HG03521 (cell line): ENCODE data around the gene XPO6.
"Not testable (repeated sequence)": the region's sequence is repeated elsewhere in the genome, so short reads cannot be mapped to it uniquely, and the experiment has no call there.

Source experiments
- ATAC-seq: cut with Tn5 transposase; IDR thresholded peaks from one replicate; pipeline ENCODE4 v1.9.1; 2021; ENCODE audit warnings: mild to moderate bottlenecking, moderate library complexity; ENCODE audit not compliant: unreplicated experiment

XPO6 gene

GRCh38 chr16:28211758-28212531 is at the start of gene XPO6:
TSS of gene XPO6 (minus strand) at chr16:28211965. CDS start at chr16:28211368, 597 bp downstream.
- peak; percentile 88 for ATAC-seq

GRCh38 chr16:28260193-28260592 is 48.4 kb upstream of the XPO6 start:
- no peak for ATAC-seq

GRCh38 chr16:28259781-28260150 is 48.0 kb upstream of the XPO6 start:
- ATAC-seq: no peak

- ATAC-seq: no peak
These were observed 47.5 kb upstream of the XPO6 start for GRCh38 chr16:28259091-28259780.

- ATAC-seq: no peak
These were observed 46.8 kb upstream of the XPO6 start for GRCh38 chr16:28258567-28258966.

GRCh38 chr16:28257256-28257655 is 45.5 kb upstream of the XPO6 start:
- ATAC-seq: no peak

GRCh38 chr16:28255838-28256237 is 44.1 kb upstream of the XPO6 start:
- ATAC-seq: no peak

GRCh38 chr16:28254158-28254557 is 42.4 kb upstream of the XPO6 start:
- ATAC-seq: no peak

- no peak for ATAC-seq
These were observed 39.2 kb upstream of the XPO6 start for GRCh38 chr16:28250999-28251398.

- ATAC-seq: not testable (repeated sequence)
These were observed 37.7 kb upstream of the XPO6 start for GRCh38 chr16:28249483-28249882.

- no peak for ATAC-seq
These were observed 30.2 kb upstream of the XPO6 start for GRCh38 chr16:28241924-28242323.

- no peak for ATAC-seq
These were observed 26.1 kb upstream of the XPO6 start for GRCh38 chr16:28237754-28238357.

- ATAC-seq: no peak
These were observed 20.0 kb upstream of the XPO6 start for GRCh38 chr16:28231763-28232162.

GRCh38 chr16:28223909-28224308 is 12.1 kb upstream of the XPO6 start:
- not testable (repeated sequence) for ATAC-seq

GRCh38 chr16:28219777-28220176 is 8.0 kb upstream of the XPO6 start:
- not testable (repeated sequence) for ATAC-seq

GRCh38 chr16:28219282-28219681 is 7.5 kb upstream of the XPO6 start:
- ATAC-seq: no peak

- no peak for ATAC-seq
These were observed 6.3 kb upstream of the XPO6 start for GRCh38 chr16:28218109-28218508.

- no peak for ATAC-seq
These were observed 5.6 kb upstream of the XPO6 start for GRCh38 chr16:28217326-28217725.

- no peak for ATAC-seq
These were observed 1.6 kb upstream of the XPO6 start for GRCh38 chr16:28213396-28213795.

- ATAC-seq: no peak
These were observed 738 bp upstream of the XPO6 start for GRCh38 chr16:28212532-28212873.

GRCh38 chr16:28210979-28211588 is 681 bp downstream of the XPO6 start:
- ATAC-seq: peak; percentile 20

GRCh38 chr16:28210264-28210663 is 1.5 kb downstream of the XPO6 start:
- ATAC-seq: no peak
